ENCODE results near the gene TEX19. TPM values are rescaled to one million over a fixed set of nuclear protein-coding genes. Genes with fewer than 3 reads are reported as not detected.

Gene TEX19
- total and polyA plus RNA-seq, 2 of the 8 experiments (the other 6 are each of a cell fraction or from before 2014, with no cell fraction given): 0.54 to 0.80 TPM

- Histone ChIP-seq H2BK12ac (ENCODE audit: low read depth, low read length) (no peak overlapping the region), H2AK5ac (ENCODE audit: low read depth, low read length) (no peak overlapping the region), H3K27ac (ENCODE audit: low read depth, low read length) (no peak overlapping the region), H3K23me2 (ENCODE audit: low read depth, low read length) (no peaks in the 10 kb centered on the region), H4K5ac (ENCODE audit: insufficient read length, low read depth, low read length) (no peak overlapping the region), H2BK5ac (ENCODE audit: low read depth, low read length) (no peak overlapping the region), H3K9ac (replicated peaks in 1 of 4; ENCODE audit: extremely low read depth in 1 of 4, low read depth in 3 of 4, low read length in 3 of 4) (no peak overlapping the region), H3K27me3 (replicated peaks in 1 of 4; ENCODE audit: control insufficient read depth in 3 of 4, extremely low read depth in 1 of 4, insufficient read depth in 3 of 4, low read length in 3 of 4) (peaks cover 0 to 4% (median 2%) of the 10 kb centered on the region in 4 experiments; a peak in 4 of 7 replicates), H4K8ac (ENCODE audit: extremely low read depth, insufficient read depth, low read length) (no peak overlapping the region), H3K14ac (ENCODE audit: insufficient read length) (no peak overlapping the region), H3K18ac (ENCODE audit: extremely low read depth, low read length) (no peak overlapping the region), H2BK20ac (ENCODE audit: low read length) (no peak overlapping the region), H4K91ac (replicated peaks; ENCODE audit: insufficient read length, low read length) (no peak overlapping the region), H2BK120ac (replicated peaks; ENCODE audit: low read depth, low read length) (no peak overlapping the region), H3K23ac (ENCODE audit: insufficient read length) (no peak overlapping the region), H3K56ac (replicated peaks; ENCODE audit: insufficient read length, low read depth, low read length) (no peak overlapping the region), H3K4me2 (ENCODE audit: insufficient read depth in 1 of 2, low read depth in 2 of 2, low read length in 2 of 2) (no peak overlapping the region), H3K79me2 (ENCODE audit: control insufficient read depth in 1 of 2, insufficient read depth in 2 of 2, low read length in 2 of 2) (no peaks in the 10 kb centered on the region), H3K9me3 (ENCODE audit: insufficient read depth in 2 of 2, low read depth in 1 of 2, low read length in 1 of 2) (peaks cover 0 to 2% of the 10 kb centered on the region in 2 experiments; a peak in 1 of 4 replicates), H3K79me1 (ENCODE audit: low read depth, low read length) (no peaks in the 10 kb centered on the region), H3K4me1 (replicated peaks in 1 of 4; ENCODE audit: control insufficient read depth in 3 of 4, insufficient read depth in 4 of 4, low read length in 3 of 4) (peaks cover 0 to 6% (median 2%) of the 10 kb centered on the region in 4 experiments; a peak in 4 of 7 replicates), H2AFZ (ENCODE audit: low read length) (no peak overlapping the region), H2BK15ac (ENCODE audit: low read length) (no peak overlapping the region), H4K20me1 (replicated peaks in 1 of 2; ENCODE audit: control insufficient read depth in 1 of 2, insufficient read depth in 2 of 2, low read length in 2 of 2) (no peaks in the 10 kb centered on the region), H3K36me3 (ENCODE audit: control insufficient read depth in 2 of 4, insufficient read depth in 4 of 4, low read length in 3 of 4) (no peaks in the 10 kb centered on the region), H3K4me3 (ENCODE audit: extremely low read depth in 1 of 4, insufficient read depth in 2 of 4, low read depth in 3 of 4, low read length in 4 of 4) (no peak overlapping the region), H3K4ac (replicated peaks; ENCODE audit: insufficient read length, low read depth, low read length) (no peak overlapping the region)
- no peak for TF ChIP-seq BACH1 (IDR thresholded peaks at IDR 0.05; ENCODE audit: low read length)
- no peak for TF ChIP-seq ATF3 (IDR thresholded peaks at IDR 0.05; ENCODE audit: insufficient read depth, low read depth, low read length)
- no peak for TF ChIP-seq MAFK (IDR thresholded peaks at IDR 0.05; ENCODE audit: low read depth, low read length)
- TF ChIP-seq HDAC2 (IDR thresholded peaks at IDR 0.05; ENCODE audit: borderline replicate concordance in 1 of 2, low read depth in 2 of 2, low read length in 2 of 2): no peak
- no peak for TF ChIP-seq RXRA (IDR thresholded peaks at IDR 0.05; ENCODE audit: insufficient read depth, low read depth, low read length)
- no peak for TF ChIP-seq YY1 (IDR thresholded peaks at IDR 0.05; ENCODE audit: low read depth, low read length)
- TF ChIP-seq BRCA1 (IDR thresholded peaks at IDR 0.05; ENCODE audit: low read depth, low read length): no peak
- TF ChIP-seq SUZ12 (IDR thresholded peaks at IDR 0.05; ENCODE audit: low read length): no peak
- TF ChIP-seq HDAC6 (IDR thresholded peaks at IDR 0.05; ENCODE audit: low read depth, low read length): no peak
- ChIA-PET POLR2A (ENCODE audit: partially characterized antibody) (interaction anchor here (1.3 to 1.8 kb wide), 2 partner anchors 10 to 68 kb away, joined by 4 to 5 read pairs; partner anchors contain the start of gene SECTM1), CTCF (ENCODE audit: partially characterized antibody) (interaction anchor here (0.9 to 3.3 kb wide), 6 partner anchors 9 to 160 kb away, joined by 3 to 8 read pairs (median 3); no protein-coding TSS in a partner anchor)
- 86% methylated on average over 5 of the region's 5 CpGs; no CpG with 5 or more reads in 1 of the 2 experiments for WGBS, 2 experiments (ENCODE audit: extremely low coverage in 1 of 2, insufficient coverage in 1 of 2, insufficient read length in 1 of 2, insufficient replicate concordance in 2 of 2, low coverage in 1 of 2, low lambda C conversion rate in 2 of 2, missing lambda C conversion rate in 1 of 2)
- FAIRE-seq (no peak), DNase-seq (ENCODE audit: low read depth in 1 of 2, low spot score in 2 of 2) (no peak)
Measured at GRCh38 chr17:82343560-82343959, 15.5 kb upstream of the TEX19 start.
